GM19438 (cell line): ENCODE measurements around the gene CTSS.
A peak's percentile ranks its signal among the peaks of the same experiment; 100 is the strongest.

Source experiments
- ATAC-seq: cut with Tn5 transposase; IDR thresholded peaks from one replicate; pipeline ENCODE4 v1.9.1; 2021; ENCODE audit warnings: low read depth; ENCODE audit not compliant: unreplicated experiment

CTSS gene

DNA sequence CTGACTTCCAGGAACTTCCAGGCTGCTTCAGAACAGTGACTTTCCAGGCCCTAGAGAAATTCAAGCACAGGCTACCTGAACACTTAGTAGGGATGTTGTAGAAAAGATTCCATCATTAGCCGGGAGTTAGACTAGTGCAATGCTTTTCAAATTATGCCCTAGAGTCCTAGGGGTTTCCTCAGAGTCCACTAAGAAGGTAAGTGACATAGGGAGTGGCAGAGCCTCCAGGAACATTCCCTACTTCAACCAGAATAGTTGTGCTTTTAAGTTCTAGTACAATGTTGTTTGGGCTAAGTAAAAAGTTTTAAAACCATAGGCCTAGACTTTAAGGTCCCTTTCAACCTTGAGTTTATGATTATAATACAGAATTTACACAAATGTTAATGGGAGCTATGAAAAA, 59.5 kb downstream of the CTSS start:
- no peak for ATAC-seq

DNA sequence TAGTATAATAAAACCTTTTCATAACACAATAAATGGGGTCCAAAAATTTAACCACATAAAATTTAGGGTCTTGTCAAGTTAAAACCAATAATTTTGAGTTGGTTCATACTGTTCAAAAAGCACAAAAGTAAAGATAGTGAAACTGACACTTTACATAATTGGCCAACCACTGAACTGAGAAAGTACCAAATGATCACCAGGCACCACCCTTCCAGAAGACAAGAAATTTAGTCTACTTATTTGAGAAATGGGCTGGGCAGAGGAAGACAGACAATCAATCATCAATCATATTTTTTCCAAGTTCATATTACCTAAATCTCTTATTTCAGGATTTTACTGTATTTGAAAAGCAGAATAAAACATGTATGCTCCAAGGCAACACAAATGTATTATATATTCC, 62.2 kb downstream of the CTSS start:
- ATAC-seq: no peak

DNA sequence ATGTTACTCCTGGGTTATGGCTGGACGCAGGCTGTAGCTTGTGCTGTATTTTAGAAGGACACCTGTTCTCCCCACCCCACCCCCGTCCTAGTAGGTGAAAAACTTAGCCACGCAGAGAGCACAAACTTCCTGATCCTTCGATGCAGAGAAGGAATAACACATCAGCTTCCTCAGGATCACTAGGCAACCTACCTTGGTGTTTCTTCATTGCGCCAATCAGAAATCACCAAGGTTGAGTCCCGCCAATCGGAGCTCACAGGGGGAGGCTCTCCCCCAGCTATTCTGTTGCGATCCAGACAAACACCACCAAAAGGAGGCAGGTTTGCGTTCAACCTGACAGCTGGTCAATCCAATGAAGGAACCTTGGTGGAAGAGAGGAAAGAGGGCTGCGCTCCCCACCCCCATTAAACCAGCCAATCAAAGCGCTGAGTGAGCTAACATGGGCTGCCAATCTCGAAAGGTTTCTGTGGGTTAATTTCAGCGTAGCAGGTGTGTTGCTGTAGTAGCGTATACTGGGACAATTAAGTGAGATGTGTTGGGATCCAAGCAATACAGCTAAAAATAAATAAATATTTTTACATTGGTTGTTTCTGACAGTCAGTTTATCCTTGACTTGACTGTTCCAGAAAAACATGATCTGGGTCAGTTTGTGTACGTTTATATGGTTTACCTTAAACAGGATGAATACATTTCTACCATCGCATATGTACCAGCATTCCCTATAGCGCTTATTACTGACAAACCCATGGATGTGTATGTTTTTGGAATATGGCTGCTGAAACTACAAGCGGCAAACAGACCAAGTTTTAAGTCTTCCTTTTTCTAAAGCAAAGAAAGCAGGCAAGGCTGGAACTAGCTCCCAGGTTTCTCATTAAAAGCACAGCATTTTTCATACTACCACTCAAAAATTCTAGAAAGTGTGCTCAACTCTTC, 68.3 kb downstream of the CTSS start, which contains the start of gene GOLPH3L:
Gene GOLPH3L (minus strand): TSS at position 160 of the 933 bp plus-strand sequence. CDS start 2,316 bp downstream, outside the sequence.
- ATAC-seq: peak; percentile 98

DNA sequence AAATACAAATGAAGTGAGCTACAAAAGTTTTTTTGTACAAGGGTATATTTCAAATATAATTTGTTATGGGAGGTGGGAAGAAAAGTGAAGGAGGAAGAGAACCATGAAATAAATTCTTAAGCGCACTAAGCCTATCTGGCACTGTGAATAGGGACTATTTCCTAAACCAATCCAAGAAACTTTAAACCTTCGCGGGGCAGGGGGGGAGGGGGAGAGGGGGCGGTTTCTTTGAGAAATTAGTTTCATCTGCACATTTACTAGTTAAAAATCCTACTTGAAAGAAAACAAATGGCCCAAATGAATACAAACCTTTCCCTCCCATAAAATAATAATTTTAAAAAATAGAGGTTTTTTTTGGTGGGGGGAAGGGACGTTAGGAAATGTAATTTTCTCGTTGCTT, 69.0 kb downstream of the CTSS start:
- no peak for ATAC-seq

DNA sequence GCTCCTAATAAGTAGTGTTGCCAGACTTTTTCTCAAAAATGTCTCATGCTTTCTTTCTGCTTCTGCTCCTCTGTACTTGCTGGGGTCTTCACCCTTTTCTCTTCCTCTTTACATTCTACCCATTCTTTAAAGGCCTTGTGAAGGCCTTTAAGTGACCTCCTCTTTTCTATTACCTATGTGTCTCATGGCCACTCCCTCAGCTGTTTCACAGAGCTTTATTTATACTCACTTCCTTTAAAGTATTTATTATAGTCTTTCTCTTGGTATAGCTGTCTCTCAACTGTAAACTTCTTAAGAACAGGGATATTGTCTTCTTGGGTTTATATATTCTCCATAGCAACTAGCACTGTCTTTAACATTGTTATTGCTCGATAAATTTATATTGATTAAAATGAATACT, 69.4 kb downstream of the CTSS start:
- no peak for ATAC-seq

DNA sequence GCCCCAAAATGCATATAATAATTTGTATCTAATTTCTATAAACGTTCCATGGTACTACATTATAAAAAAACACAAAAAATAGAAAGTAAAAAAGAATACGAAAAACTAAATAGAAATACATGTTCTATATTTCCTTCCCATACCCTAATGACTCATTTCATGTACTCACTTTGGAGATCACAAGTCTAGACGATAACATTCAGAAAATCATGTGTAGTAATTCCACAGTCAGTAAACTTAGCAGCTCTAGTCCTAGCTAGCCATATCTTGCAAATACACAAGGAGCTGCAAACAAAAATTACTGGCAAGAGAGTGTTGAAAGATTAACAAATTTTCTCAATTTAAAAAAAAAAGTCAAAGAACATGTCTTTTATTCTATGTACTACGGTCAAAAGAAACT, 70.0 kb downstream of the CTSS start:
- ATAC-seq: no peak

DNA sequence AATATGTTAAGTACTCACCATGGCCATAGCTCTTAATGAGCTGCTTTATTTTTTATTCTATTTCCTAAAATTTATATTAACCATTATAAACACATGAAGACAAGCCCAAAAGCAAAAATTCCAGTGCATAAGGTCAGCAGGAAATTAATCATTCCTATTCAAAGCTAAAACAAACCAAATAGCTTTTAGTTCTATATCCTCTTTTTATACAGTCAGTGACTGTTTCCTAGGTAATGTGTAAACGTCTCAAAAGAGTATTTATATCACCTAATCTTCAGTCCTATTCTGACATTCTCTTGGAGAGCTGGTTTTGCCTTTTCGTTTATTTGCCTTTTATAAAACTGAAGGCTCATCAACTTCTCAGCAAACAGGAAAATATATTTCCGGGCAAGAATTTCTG, 72.9 kb downstream of the CTSS start:
- no peak for ATAC-seq

DNA sequence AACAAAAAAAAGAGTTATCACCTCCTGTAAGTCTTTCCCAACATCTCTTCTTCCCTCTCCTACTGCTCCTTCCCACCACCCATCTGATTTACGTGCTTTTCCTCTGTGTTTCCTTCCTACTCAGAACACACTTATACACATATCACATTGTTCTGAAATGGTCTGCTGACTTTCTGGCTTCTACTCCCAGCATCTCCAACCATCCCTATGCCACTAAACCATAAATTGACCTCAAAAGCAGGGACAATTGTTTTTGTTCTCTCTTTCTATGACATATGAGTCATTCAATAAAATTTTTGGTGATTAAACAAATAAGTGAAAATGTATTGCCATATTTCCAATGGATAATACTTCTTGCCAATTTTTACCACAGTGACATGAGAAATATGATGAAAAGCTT, 76.8 kb downstream of the CTSS start:
- ATAC-seq: no peak

DNA sequence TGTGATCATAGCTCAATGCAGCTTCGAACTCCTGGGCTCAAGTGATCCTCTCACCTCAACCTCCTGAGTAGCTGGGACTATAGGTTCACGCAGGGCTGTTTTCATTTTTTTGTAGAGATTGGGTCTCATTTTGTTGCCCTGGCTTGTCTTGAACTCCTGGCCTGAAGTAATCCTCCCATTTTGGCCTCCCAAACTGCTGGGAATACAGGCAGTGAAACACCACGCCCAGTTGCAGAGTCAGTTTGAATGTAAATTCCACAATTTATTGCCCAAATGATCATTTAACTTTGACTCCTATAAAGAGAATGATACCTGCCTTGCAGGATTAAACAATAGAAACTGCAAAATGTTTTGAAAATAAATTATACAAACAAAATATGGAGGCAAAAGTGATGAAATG, 79.3 kb downstream of the CTSS start:
- no peak for ATAC-seq

DNA sequence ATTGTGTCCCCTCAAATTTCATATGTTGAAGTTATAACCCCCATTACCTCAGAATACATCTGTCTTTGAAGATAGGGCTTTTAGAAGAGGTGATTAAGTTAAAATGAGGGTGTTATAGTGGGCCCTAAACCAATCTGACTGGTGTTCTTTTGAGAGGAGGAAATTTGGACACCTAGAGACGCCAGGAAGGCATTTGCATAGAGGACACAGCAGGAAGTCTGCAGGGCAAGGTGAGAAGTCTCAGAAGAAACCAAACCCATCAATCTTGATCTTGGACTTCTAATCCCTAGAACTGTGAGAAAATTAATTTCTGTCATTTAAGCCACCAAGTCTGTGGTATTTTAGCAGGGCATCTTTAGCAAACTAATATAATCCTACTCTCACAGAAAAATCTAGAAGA, 81.7 kb downstream of the CTSS start:
- ATAC-seq: no peak
